Occipital lobe (tissue), 2 donors: ENCODE data around the gene RPGRIP1. TPM values are rescaled to one million over a fixed set of nuclear protein-coding genes. Genes with fewer than 3 reads are reported as not detected.
"Not testable (repeated sequence)": the region's sequence is repeated elsewhere in the genome, so short reads cannot be mapped to it uniquely, and the experiment has no call there.

Experiments
- DNase-seq: peaks from one replicate; lab custom pipeline; 2025; lab: John Stamatoyannopoulos, UW
- total RNA-seq: library from RNA; depleted of rRNA; stranded (reverse); fragments of >200 nt; gene quantifications from one replicate; pipeline ENCODE4 v1.2.3, GENCODE V29; 2014

Gene RPGRIP1
- total RNA-seq, 1 donor from 2014 or later: 0.16 TPM

- no peak for DNase-seq
These were observed 19.8 kb downstream of the RPGRIP1 start for GRCh38 chr14:21299562-21300130.

GRCh38 chr14:21300892-21301291, 21.0 kb downstream of the RPGRIP1 start:
- no peak for DNase-seq

GRCh38 chr14:21302013-21302835, 22.3 kb downstream of the RPGRIP1 start:
- DNase-seq: no peak

GRCh38 chr14:21302836-21303140, 22.9 kb downstream of the RPGRIP1 start:
- not testable (repeated sequence) for DNase-seq

GRCh38 chr14:21307637-21308036, 27.8 kb downstream of the RPGRIP1 start:
- DNase-seq: no peak

GRCh38 chr14:21308132-21308478, 28.2 kb downstream of the RPGRIP1 start:
- no peak for DNase-seq

GRCh38 chr14:21308479-21309237, 28.8 kb downstream of the RPGRIP1 start:
- DNase-seq: peak; percentile 42

- DNase-seq: no peak
These were observed 29.4 kb downstream of the RPGRIP1 start for GRCh38 chr14:21309238-21309636.

GRCh38 chr14:21309956-21310355, 30.1 kb downstream of the RPGRIP1 start:
- no peak for DNase-seq

GRCh38 chr14:21311614-21312013, 31.7 kb downstream of the RPGRIP1 start:
- DNase-seq: no peak

- DNase-seq: no peak
These were observed 33.6 kb downstream of the RPGRIP1 start for GRCh38 chr14:21313512-21313911.

- DNase-seq: no peak
These were observed 37.5 kb downstream of the RPGRIP1 start for GRCh38 chr14:21317398-21317797.

GRCh38 chr14:21320913-21321312, 41.0 kb downstream of the RPGRIP1 start:
- no peak for DNase-seq

GRCh38 chr14:21322716-21323115, 42.8 kb downstream of the RPGRIP1 start:
- no peak for DNase-seq

GRCh38 chr14:21326972-21327371, 47.1 kb downstream of the RPGRIP1 start:
- no peak for DNase-seq

Other genes with a start within 250 kb of the RPGRIP1 start
- not detected for gene TPPP2, start 249.9 kb upstream of the RPGRIP1 start, total RNA-seq
- gene RNASE13, start 245.3 kb upstream of the RPGRIP1 start, total RNA-seq: not detected
- not detected for gene RNASE7, start 237.7 kb upstream of the RPGRIP1 start, total RNA-seq
- gene RNASE8, start 222.3 kb upstream of the RPGRIP1 start, total RNA-seq: not detected
- gene ARHGEF40, start 209.8 kb upstream of the RPGRIP1 start, total RNA-seq: 15.9 TPM
- 9.7 TPM for gene ZNF219, start 181.4 kb upstream of the RPGRIP1 start, total RNA-seq
- not detected for gene TMEM253, start 179.0 kb upstream of the RPGRIP1 start, total RNA-seq
- not detected for gene OR5AU1, start 124.0 kb upstream of the RPGRIP1 start, total RNA-seq
- gene HNRNPC, start 10.6 kb upstream of the RPGRIP1 start, total RNA-seq: 531 TPM
- 96.7 TPM for gene SUPT16H, start 103.9 kb downstream of the RPGRIP1 start, total RNA-seq
- gene CHD8, start 176.0 kb downstream of the RPGRIP1 start, total RNA-seq: 54.1 TPM
- 48.0 TPM for gene RAB2B, start 196.9 kb downstream of the RPGRIP1 start, total RNA-seq
- 20.9 TPM for gene TOX4, start 197.1 kb downstream of the RPGRIP1 start, total RNA-seq
- 87.8 TPM for gene METTL3, start 231.3 kb downstream of the RPGRIP1 start, total RNA-seq
- gene SALL2, start 246.3 kb downstream of the RPGRIP1 start, total RNA-seq: 11.2 TPM